ENCODE results near the gene PRPF19.

Gene PRPF19

DNA sequence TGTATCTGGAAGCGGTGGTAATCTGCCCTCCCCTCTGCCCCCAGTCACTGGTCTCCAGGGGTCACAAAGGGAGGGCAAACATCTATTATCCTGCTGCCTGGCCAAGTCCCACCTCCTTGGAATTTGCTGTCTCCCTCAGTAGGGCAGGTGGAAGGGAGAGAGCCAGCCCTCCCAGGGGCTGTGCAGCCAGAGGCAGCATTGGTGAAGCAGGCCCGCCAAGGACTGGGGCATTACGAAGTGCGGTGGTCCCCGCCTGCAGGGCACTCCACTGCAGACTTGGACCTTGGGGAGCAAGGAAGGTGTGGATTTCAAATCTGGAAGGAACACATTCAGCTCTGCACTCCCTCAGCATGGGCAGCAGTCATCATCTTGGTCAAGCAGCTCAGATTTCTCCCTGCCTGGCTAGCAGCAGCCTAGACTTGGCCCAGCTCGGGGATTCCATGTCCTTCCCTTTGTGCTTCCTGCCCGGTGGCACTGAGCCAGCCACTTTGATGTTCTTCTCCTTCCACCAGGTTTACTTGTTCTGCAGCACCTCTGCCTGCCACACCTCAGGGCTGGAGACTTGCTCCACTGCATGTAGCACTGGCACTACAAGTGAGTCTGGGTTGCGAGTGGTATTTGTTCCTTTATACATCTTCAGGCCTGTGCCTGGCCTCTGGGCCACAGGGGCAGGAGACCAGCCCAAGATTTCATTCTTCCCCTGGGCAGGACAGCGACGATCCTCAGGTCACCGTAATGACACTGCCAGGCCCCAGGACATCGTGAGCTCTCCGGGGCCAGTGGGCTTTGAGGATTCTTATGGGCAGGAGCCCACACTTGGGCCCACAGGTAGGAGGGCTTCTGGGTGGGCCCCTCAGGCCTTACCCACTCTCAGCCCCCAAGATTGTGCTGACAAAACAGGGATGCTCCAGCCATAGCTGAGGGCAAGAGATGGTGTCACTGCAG is 31.7 kb downstream of the PRPF19 start:
- no peak for DNase-seq (ENCODE audit: low read depth in 3 of 3)

DNA sequence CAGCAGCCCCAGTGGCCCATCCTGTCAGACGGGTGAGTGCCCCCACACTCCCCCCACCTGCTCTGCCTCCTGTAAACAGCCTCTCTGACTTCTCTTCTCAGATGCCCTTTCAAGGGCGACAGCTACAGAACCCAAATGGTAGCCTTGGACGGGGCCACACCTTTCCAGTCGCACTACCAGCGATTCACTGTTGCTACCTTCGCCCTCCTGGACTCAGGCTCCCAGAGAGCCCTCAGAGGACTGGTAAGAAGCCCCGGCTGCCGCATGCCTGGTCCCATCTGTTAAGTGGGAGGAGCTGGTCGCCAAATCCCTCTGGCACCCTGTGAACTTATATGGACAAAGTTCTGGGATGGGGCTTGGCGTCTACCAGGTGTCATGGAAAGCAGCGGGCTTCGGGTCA is 32.9 kb downstream of the PRPF19 start:
- DNase-seq (ENCODE audit: low read depth in 3 of 3) = no peak

DNA sequence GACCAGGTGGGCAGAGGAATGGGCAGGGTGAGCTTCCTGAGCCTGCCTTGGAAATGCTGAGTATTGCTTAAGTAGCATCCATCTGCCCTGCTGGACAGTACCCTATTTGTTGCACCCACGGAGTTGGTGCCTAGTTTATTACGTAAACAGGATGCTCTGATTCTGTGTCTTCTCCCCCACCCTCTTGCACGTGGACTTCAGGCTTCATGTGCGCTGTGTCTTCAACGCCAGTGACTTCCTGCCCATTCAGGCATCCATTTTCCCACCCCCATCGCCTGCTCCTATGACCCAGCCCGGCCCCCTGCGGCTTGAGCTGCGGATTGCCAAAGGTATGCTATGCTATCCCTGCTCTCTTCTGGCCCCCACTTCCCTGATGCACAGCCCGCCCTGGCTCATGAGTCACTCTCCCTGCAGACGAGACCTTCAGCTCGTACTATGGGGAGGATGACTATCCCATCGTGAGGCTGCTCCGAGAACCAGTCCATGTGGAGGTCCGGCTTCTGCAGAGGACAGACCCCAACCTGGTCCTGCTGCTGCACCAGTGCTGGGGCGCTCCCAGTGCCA is 33.3 kb downstream of the PRPF19 start:
- DNase-seq (ENCODE audit: low read depth in 3 of 3) = no peak

DNA sequence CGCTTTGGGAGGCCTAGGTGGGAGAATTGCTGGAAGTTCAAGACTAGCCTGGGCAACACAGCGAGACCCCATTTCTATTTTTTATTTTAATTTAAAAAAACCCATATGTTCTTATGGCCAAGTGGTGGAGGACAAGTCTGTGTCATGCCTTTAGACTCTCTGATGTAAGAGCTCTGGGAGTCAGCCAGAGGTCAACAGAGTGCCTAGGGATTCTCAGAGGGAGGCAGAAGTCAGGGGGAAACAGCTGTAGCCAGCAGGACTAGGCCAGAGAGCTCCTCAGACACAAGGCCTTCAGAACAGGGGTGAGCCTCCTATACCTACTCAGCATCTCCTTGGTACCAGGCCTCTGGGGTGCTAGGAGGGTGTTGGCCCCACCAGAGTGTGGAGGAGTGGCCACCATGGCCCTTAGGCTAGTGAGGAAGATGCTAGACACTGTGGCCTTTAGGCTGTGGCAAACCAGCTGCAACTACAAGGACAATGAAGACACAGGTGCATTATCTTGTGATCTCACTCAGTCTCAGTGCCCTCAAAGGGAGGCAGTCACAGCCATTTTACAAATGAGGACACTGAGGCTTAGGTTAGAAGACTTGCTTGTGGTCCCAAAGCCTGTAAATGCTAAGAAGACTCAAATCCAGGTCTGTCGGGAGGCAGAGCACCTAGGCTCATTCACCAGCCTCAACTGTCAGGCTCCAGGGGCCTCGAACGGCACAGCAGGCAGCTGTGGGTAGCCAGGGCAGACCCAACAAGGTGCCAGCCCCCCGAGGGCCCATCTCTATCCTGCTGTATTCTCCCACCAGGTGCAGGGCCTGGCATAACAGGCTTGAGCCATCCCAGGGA is 34.0 kb downstream of the PRPF19 start:
- no peak for DNase-seq (ENCODE audit: low read depth in 3 of 3)

DNA sequence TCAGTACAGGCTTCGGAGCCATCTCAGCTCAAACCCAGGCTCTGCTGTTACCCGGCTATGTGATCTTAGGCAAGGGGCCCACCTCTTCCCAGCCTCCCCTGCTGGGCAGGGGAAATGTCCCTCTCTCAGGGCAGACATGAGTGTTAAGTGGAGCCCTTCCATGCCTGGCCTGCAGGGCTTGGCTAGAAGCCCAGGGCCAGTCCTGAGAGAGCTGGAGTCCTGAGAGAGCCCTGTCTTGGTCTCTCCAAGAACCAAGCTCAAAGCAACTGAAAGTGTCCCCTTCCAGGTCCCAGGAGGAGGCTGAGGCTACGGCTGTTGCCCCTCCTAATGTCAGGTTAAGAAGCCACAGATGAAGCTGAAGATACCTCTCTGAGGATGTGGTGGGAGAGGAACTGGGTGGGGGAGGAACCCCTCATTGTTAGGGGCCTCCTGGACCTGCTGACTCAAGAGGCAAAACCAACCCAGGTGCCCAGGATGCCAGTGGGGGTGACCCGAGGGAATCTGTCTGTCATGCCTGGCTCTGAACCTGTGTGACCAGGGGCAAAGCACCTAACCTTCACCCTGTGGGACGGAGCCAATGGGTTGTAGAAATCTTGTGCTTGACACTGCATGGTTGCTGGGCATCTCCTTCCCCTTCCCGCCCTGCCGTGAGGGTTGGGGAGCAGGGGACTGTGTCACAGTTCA is 34.9 kb downstream of the PRPF19 start:
- DNase-seq (ENCODE audit: low read depth in 3 of 3) = no peak

DNA sequence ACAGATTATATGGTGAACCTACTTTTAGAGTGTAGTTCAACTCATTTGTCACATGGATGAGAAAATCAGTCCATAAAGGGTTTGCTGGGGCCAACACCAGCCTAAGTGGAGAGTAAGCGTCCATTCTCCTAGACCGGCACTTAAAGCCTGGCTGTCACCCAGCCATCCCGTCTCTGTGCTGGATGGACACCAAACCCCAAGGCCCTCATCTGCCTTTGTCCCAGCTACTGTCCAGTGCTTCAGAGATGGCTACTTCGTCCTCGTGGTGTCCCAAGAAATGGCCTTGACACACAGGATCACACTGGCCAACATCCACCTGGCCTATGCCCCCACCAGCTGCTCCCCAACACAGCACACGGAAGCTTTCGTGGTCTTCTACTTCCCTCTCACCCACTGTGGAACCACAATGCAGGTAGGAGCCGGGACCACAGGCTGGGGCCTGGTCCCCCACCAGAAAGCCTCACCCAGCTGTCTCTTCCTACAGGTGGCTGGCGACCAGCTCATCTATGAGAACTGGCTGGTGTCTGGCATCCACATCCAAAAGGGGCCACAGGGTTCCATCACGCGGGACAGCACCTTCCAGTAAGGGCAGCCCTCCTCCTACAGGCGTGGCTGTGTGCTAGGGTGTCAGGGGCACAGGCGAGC is 35.5 kb downstream of the PRPF19 start:
- no peak for DNase-seq (ENCODE audit: low read depth in 3 of 3)

DNA sequence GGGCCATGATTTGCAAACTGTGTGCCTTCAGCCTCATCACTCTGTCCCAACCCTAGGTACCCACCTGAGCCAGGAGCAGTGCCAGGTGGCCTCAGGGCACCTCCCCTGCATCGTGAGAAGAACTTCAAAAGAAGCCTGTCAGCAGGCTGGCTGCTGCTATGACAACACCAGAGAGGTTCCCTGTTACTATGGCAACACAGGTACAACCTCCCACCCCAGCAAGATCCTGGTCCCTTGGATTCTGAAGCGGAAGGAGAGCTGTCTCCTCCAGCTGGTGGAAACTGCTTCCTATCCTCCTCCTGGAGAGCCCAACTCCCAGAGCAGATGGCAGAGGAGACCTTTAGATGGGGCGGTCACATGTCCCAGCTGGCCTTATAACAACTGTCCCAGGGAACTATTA is 36.1 kb downstream of the PRPF19 start:
- DNase-seq (ENCODE audit: low read depth in 3 of 3) = no peak

DNA sequence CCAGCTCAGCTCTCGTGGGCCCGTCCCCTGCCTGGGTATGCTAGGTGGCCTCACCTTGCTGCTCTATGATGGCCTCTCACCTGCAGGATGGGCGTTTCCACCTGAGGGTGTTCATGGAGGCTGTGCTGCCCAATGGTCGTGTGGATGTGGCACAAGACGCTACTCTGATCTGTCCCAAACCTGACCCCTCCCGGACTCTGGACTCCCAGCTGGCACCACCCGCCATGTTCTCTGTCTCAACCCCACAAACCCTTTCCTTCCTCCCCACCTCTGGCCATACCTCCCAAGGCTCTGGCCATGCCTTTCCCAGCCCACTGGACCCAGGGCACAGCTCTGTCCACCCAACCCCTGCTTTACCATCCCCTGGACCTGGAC is 36.9 kb downstream of the PRPF19 start:
- no peak for DNase-seq (ENCODE audit: low read depth in 3 of 3)

DNA sequence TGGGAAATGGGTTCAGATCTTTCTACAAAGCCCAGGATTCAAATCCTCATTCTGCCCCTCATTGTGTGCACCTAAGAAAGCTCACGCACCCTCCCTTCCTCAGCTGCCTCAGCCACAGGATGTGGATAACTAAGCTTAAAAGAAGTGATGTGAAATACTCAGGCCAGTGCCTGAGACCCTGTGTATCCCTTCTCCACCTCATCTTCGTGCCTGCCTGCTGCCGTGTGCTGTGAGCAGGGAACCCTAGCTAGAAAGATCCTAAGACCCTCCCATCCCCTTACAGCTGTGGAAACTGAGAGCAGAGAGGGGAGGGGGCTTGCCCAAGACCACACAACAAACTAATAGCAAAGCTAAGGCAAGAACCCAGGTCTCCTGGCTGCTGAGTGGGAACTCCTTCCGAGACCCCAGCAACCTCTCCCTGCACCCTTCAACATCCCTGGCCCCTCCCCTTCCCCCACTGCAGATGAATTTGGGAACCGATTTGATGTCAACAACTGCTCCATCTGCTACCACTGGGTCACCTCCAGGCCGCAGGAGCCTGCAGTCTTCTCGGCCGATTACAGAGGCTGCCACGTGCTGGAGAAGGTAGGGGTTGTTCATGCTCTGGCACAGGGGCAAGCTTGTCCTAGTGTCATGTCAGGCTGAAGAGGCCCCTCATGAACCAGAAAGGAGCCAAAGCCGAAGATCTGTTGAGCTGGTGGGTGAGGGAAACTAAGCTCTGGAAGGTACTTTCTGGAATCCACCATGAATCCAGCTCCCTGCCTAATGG is 37.5 kb downstream of the PRPF19 start:
- no peak for DNase-seq (ENCODE audit: low read depth in 3 of 3)

DNA sequence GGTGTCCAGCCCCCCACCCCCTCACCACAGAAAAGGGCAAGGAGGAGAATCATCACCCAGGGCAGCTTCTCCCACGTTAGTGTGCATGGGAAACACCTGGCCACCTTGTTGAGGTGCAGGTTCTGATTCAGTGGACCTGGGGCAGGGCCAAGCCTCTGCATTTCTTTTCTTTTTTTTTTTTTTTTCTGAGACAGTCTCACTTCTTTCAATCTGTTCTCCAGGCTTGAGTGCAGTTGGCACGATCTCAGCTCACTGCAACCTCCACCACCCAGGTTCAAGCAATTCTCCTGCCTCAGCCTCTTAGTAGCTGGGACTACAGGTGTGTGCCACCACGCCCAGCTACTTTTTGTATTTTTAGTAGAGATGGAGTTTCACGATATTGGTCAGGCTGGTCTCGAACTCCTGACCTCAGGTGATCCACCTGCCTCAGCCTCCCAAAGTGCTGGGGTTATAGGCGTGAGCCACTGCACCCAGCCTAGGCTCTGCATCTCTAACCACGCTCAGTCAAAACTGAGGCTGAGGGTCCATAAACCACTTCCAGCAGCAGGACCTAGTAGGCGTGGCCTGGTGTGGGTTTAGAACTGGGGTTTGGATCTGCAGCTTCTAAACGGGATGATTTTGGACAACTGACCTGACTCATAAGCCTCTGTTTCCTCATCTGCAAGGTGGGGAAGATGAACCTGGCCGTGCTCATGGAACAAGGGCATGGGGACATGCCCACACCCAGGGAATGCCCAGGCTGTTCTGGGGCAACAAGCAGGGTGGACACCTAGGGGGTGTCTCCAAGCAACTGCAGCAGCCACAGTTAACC is 38.3 kb downstream of the PRPF19 start:
- no peak for DNase-seq (ENCODE audit: low read depth in 3 of 3)

DNA sequence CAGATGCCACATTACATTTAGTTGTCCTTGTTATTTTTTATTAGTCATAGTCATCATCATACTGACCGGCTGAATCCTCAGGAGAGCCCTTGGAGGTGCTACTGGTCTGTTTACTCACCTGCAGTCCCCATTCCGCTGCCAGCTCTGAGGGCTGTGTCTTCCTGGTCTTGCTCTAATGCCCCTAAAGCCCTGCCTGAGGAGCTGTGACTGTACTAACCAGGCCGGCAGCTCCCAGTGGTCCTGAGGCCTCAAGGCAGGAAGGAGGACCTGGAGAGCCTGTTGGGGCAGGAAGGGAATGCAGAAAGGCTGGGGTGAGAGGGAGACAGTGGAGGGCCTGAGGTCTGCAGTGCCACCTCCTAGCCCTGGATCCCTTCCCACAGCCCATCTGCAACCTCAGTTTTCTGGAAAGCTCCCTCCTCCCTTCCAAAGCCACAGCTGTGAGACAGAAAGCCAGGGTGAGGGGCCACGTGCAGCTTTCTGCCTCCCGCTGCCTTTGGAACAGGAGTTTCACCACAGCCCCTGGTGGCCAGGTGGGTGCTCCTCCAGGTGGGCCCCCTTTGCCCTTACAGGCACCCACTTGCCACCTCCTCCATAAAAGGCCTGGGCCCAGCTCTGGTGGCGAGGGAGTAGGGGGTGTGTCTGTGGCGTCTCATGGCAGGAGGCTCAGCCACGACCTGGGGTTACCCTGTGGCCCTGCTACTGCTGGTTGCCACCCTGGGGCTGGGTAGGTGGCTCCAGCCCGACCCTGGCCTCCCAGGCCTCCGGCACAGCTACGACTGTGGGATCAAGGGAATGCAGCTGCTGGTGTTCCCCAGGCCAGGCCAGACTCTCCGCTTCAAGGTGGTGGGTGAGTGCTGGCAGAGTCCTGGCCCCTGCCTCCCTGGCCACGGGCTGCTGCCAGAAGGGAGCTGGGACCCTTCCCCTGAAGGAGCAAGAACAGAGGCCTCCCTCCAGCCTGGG is 39.2 kb downstream of the PRPF19 start, which contains the start of gene ZP1:
TSS of gene ZP1 (plus strand) at position 632 of the 960 bp plus-strand sequence. CDS start at position 652, 20 bp downstream.
- DNase-seq (ENCODE audit: low read depth in 3 of 3) = no peak

DNA sequence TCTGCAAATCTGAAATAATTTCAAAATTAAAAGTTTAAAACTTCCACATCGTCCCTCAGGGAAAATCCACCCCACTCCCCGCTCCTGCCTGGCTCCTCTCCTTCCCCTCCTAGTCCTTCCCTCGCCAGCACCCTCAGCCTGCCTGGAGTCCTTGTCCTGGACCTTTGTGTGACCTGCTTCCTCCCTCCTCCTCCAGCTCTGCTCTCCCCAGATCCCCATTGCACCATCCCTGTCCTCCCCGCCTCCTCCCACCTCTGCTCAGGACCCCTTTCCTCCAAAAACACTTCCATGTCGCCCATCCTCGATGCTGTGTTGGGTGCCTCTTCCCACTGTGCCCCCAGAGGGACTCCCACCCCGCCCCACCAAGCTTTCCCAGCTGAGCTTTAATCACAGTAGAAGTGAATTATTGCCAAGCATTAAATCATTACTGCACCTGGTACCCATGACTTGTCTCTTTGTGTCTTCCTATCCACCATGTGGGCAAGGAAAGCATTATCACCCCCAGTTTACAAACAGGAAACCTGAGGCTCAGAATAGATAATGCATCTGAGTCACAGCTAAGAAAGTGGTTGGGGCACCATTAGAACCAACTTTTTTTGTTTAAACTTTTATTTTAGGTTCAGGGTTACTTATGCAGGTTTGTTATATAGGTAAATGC is 41.4 kb downstream of the PRPF19 start:
- no peak for DNase-seq (ENCODE audit: low read depth in 3 of 3)

DNA sequence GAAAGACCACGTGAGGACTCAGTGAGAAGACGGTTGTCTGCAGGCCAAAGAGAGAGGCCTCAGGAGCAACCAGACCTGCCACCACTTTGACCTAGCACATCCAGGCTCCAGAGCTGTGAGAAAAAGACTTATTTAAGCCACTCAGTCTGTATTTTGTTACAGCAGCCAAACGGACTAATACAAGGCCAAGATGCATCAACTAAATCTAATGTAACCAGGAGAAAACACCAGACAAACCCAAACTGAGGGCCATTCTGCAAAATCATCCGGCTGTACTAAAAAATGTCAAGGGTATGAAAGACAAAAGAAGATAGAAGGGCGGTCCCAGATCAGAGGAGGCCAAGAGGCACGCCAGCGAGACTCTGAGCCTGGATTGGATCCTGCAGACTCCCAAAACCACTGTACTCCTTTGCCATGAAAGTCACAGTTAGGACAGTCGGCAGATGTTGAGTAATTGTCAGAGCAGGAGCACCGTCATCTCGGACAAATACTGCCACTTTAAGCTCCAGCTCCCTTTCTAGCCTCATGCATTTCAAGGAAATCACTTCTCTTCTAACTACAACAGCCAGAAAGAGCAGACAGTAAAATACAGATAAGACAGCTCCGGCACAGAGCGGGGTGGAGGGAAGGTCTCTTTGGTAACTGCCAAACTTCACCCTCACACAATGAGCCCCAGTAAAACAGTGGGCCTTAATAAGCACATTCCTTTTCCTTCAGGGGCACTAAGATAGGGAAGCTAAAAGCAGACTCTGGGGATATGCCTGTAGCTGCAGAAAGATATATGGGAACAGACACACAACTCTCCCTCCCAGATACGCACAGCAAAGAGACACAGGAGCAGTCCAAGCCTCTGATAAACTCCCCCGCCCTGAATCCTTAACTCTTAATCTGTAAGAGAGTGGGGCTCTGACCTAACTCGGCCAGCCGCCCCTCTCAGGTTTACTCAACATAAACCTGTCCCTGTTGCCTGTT is 42.5 kb downstream of the PRPF19 start:
- no peak for DNase-seq (ENCODE audit: low read depth in 3 of 3)

DNA sequence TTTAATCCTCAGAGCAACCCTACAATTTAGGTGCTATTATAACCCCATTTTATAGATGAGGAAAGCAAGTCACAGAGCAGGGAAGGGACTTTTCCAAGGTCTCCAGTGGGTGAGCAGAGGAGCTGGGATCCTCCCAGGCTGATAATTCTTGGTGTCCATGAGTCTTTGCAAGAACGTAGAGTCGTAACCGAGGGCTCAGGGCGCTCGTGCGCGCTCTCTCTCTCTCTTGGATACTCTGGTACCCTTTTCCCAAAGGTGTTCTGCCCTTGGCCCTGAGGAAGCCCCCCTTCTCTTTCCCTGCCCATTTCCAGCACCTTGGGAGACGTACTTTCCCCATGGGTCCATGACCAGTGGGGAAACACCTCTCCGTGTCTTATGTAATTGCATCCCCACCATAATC is 44.2 kb downstream of the PRPF19 start:
- DNase-seq (ENCODE audit: low read depth in 3 of 3) = no peak

DNA sequence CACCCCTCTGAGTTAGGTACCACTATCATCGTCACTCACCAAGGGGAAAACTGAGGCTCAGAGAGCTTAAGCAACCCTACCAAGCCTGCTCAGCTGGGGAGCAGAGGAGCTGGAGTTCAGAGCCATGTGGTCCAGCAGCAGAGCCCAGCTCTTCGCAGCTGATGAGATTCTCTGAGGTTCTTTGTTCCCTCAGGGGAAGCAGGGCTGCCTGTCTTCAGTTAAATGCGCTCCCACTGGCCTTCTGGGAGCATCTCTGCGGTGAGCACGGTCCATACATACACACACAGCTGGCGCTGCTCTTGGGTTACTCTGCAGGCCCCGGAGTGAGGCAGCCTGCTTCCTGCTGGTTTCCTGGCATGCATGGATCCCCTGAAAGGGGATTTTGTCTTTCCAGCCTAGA is 45.4 kb downstream of the PRPF19 start:
- no peak for DNase-seq (ENCODE audit: low read depth in 3 of 3)

DNA sequence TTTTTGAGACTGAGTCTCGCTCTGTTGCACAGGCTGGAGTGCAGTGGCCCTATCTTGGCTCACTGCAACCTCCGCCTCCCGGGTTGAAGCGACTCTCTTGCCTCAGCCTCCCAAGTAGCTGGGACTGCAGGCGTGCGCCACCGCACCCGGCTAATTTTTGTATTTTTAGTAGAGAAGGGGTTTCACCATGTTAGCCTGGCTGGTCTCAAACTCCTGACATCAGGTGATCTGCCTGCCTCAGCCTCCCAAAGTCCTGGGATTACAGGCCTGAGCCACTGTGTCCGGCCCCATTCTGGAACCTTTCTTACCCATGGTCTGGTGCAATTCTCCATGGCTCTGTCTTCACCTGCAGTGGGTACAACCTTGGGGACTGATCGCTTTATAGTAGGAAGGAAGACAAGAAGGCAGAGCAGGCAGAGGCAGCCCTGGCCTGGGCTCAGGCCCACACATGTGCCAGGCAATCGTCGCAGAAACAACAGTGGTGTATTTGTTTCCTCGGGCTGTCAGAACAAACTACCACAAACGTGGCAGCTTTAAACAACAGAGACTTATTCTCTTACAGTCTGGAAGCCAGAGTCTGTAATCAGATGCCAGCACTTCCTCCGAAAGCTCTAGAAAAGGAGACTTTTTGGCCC is 46.7 kb downstream of the PRPF19 start:
- no peak for DNase-seq (ENCODE audit: low read depth in 3 of 3)
